Measurements from ENCODE around the gene CRMP1.

GRCh38 chr4:5789141-5789540, 103.7 kb downstream of the CRMP1 start:
- TF ChIP-seq, protein P1, sequence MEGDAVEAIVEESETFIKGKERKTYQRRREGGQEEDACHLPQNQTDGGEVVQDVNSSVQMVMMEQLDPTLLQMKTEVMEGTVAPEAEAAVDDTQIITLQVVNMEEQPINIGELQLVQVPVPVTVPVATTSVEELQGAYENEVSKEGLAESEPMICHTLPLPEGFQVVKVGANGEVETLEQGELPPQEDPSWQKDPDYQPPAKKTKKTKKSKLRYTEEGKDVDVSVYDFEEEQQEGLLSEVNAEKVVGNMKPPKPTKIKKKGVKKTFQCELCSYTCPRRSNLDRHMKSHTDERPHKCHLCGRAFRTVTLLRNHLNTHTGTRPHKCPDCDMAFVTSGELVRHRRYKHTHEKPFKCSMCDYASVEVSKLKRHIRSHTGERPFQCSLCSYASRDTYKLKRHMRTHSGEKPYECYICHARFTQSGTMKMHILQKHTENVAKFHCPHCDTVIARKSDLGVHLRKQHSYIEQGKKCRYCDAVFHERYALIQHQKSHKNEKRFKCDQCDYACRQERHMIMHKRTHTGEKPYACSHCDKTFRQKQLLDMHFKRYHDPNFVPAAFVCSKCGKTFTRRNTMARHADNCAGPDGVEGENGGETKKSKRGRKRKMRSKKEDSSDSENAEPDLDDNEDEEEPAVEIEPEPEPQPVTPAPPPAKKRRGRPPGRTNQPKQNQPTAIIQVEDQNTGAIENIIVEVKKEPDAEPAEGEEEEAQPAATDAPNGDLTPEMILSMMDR (IDR thresholded peaks at IDR 0.05): no peak
- no peak for TF ChIP-seq POLR2A (IDR thresholded peaks at IDR 0.05)

Measured in breast epithelium (tissue), 3 donors.